Measurements from ENCODE around the gene PRKCH.

Gene PRKCH

DNA sequence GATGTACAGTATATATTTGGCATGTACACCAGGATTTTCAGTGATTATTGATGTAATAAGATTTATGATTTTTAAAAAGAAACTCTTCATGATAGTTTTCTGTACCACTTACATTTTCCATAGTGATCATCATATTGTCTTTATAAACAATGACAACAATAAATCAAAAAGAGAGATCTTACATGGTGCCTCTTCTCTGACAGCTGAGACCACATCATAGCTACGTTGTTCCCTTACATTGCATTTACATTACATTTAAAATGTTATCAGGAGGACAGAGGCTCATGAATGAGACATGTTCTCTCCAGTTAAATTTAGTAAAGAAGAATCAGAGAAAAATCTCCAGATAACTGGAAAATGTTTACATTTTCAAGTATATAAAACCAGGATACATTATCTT, 112.4 kb downstream of the PRKCH start:
- ATAC-seq, result no peak

DNA sequence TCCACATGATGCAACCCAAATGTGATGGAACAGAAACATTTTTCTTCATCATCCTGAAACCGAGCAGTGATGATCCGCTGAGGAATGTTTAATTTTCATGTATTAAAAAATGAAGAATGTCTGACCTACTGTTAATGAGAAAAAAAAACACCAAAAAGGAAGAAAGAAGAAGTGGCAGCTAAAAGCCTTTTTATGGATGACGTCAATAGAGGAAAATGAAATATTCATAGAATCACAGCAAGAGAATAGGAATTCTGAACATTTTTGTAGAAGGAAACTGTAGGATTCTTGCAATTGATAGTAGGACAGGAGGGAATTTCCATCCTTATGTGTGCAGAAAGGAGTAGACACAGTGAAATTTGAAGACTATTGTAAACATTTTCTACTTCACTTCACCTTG, 112.9 kb downstream of the PRKCH start:
- ATAC-seq, result no peak

DNA sequence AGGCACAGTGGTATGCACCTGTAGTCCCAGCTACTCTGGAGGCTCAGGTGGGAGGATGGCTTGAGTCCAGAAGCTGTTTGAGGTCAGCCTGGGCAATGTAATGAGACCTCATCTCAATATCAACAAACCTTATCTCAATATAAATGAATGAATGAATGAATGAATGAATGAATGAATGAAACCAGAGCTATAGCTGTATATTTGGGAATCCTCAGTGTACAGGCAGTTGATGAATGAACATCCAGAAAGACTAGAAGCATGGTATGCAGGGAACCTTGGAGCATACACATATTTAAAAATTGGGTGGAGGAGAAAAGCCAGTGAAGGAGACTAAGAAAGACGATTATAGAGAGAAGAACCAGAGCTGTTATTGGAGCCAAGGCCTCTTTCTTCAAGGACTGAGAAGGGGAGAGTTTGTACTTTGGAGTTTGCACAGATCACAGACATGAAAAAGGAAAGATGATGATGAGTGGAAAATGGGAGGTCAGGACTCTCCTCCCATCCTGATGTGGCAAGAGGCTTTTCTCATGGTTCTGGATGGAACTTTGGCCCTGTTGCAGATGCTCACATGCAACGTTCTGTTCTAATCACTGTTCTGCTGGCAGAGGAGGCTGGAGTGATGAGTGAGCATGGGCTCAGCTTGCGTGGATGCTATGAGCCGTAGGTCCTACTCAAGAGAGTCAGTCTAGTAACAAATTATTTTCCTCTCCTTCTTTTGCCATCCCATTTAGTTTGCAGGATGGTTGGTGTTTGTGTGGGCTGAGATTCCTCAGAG, 114.4 kb downstream of the PRKCH start:
- ATAC-seq, result no peak

DNA sequence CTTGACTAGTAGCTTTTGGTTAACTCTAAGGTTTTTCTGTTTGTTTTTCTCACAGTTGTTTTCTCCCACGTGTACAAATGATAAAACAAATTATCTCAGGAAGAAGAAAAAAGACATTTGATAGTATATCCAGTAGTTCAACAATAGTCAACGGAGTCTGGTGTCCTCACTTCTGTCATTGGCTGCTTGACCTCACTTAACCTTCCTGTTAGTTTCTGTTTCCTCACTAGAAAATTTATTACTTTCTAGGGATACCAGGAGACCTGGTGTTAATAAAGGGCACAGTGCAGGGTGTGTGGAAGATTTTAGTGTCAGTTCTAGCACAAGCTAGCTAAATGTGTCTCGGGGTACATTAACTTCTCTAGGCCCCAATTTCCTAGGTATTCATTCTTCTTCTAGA, 116.0 kb downstream of the PRKCH start:
- no peak for ATAC-seq

DNA sequence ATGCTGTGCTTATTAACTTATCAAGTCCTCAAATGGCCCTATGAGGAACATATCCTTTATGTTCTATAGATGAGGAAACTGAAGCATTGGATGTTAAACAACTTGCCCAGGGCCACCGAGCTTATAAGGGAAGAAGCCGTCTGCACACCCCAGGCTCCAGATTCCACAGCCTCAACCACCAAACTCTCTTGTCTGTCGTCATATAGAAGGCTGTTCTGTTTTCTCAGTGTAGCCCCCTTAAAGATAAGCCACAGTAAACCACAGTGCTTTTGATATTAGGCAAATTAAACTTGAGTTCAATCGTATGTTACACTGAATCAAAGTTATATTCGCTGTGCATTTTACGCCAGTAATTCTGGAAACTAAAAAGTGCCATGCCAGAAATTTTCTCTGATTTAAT, 116.7 kb downstream of the PRKCH start:
- ATAC-seq, result no peak

DNA sequence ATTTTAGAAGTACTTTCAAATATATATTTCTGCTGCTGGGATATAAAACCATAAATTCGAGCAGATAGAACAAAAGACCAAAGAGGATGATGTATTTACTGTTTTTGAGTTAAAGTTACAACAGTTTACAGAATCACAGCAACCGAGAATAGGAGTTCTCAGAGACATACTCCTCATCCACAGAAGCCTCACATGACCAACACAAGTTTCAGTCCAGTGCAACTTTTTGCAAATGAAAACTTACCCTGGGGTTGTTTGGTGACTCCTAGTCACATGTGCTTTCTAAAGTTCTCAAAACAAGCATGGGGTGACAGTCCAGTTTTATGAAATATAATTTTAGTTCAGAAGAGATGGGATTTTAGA, 117.1 kb downstream of the PRKCH start:
- peak; percentile 48 to 55 for ATAC-seq

DNA sequence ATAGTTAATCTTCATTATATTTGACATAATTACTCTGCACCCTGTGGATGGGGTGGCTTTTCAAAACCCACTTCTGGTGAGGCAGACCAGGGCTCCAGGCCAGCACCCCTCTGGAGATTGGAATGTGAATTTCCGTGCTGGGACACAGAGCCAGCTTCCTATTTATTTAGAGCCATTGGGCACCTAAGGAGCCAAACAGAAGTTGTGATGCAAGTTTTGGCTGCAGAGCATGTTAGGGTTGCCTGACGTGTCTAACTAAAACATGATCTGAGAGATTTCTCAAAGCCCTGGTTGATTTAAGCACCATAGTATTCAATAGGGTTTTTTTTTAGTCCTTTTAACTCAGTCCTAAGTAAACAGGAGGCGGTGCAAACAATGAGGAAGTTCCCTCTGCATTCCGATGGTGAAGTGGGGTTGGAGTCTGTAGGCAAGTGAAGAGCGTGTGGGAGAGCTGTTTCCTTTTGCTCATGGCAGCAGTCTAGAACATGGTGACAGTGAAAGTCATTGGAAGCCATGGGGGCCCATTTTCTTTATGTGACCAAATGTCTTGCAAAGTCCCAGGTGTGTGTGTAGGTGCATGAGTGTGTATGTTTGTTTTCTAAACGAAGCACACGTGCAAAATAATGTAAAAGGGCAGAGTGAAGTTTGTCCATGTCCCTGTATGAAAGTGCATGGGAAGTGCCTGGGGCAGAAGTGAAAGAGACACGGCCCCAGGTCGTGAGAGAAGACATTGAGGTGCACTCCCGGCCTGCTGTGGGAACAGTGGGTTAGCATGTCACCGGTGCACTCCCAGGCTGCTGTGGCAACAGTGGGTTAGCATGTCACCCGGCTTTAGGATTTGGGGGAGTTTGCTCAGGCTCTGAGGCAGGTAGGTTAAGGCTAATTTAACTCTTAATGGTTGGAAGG, 117.7 kb downstream of the PRKCH start:
- ATAC-seq, result peak; percentile 34 to 42

DNA sequence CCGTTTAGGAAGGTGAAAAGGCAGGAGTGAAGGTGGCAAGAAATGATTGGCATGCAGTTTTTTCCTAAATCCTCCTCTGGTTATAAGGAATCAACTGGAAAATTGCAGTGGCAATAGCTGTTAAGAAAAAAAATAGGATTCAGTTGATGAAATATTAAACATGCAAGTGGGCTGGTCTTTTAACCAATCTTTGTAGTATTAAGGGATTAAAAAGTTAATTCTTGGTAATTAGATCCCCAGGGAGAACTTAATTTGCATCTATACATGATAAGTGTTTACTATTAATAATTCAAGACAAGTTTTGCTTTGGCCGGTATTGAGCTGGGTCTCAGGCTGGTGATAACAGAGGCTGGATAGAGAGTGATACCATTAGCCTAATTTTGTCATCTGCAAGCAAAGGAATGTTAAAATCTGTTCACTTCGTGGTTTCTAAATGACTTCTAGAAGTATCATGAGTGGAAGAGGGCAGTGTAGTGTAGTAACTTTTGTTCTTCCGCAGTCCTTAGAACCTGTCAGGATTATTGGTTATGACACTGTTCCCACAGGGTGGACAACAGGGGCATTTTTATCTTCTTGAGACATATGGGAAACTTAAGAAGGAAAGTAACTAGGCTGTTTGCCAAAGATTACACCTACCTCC, 118.5 kb downstream of the PRKCH start:
- no peak for ATAC-seq

DNA sequence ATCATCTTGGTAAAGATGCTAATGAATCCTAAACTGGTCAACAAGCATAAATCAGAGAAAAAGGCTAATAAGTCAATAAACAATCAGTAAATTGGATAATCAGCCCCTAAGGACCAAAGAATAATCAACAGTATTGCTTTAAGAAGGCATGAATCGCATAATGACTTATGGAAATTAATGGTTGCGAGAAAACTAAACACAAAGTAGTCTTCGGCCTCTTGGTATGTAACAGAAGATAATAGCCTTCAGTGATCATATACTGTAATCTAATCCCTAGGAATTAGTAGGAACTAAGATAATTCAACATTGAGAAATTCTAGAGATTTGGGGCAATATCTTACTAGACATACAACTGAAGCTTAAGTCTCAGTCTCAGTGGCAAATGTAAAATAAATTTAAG, 122.1 kb downstream of the PRKCH start:
- ATAC-seq, result no peak

DNA sequence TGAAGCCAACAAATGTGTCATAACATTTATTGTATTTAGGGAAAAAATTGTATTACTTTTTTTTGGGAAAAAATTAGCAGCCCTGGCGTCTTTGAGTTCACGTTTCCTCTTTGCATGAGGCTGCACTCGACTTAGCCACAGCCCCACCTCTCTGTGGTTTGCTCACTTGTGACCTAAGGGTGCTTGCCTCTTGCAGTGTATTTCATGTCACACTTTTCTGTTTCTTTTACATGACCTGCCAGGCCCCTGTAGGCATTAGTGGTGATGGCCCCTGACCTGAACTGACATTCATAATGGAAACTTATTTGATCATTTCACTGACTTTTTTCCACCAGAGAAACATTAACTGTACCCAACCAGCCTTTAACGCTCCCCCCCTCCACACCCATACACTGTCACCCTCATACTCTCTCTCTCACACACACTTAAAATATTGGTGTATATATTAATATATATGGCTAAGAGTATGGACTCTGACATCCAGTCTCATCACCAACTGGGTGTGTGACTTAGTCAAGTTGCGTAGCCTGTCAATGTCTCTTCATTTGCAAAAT, 122.9 kb downstream of the PRKCH start:
- peak; percentile 92 to 95 for ATAC-seq

DNA sequence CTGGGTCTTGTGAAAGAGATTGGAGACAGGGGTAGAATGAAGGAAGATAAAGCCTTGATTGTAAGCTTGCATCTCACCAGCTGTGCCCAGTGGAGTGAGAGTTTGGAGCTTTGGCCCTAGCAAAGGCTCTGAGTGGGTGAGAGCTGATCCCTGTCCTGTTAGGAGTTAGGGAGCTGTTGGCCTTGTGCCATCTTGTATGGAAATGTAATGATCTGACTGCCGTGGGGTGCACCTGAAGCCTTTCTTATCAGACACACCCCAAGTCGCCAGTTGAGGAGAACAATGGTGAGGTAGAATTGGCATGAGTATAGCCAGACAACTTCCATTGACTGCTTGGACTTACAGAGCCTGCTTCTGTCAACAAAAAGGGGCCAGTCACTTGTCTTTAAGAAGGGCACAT, 130.1 kb downstream of the PRKCH start:
- no peak for ATAC-seq

DNA sequence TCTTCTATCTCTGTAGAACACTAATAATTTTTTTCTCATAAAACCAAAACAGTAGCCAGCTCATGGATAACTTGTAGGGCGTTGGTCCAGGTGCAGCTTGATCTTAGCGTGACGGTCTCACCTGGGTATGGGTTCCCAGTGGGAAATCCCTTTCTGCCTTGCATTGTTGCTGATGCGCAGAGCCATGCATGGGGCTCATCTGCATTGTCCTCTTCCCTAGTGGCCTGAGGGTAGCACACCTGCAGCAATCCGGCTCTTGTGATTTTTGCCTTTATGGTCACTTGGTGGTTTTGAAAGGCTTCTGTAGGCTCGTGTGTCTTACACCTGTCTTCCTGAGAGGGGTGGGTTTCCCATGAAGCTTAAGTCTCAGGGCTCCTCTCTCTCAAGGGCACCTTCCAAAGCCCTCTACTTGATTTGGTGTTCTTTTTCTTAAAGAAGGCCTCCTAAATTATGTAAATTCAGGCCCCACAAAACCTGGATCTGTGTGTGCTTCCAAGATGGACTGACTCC, 130.6 kb downstream of the PRKCH start:
- ATAC-seq, result no peak

DNA sequence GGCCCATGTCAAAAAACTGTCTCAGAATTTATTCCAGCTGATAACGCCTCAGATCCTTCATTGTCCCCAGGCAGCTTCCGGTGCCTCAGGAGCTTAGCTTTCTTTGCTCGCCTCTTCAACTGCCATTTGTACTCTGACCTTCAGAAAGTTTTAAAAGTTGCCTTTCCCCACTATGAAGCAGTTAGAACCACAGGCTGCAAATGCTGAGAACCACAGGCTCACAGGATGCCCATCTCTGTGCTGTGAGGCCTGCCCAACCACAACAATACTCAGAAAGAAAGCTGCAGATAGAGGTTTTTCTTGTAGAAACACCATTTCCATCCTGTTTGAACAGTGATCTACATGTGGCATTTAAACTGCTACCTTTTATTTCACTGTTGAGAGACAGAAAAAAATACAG, 131.1 kb downstream of the PRKCH start:
- peak; percentile 88 to 90 for ATAC-seq

DNA sequence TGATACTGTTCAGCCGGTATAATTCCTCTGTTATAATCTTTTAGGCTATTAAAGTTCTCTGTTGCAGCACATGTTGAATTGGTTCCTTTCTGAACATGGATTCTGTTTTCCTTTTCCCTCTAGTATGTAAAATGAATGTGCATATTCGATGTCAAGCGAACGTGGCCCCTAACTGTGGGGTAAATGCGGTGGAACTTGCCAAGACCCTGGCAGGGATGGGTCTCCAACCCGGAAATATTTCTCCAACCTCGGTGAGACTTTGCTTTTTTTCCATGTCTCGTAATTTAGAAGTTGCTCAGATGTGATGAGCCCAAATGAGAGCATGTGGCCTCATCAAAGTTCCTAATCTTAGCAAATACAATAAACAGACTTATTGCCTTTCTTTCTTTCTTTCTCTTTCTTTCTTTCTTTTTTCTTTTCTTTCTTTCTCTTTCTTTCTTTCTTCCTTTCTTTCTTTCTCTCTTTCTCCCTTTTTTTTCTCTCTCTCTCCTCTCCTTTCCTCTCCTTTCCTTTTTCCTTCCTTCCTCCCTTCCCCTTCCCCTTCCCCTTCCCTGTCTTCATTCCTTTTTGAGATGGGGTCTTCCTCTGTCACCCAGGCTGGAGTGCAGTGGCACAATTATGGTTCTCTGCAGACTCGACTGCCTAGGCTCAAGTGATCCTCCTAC, 131.9 kb downstream of the PRKCH start:
- no peak for ATAC-seq

DNA sequence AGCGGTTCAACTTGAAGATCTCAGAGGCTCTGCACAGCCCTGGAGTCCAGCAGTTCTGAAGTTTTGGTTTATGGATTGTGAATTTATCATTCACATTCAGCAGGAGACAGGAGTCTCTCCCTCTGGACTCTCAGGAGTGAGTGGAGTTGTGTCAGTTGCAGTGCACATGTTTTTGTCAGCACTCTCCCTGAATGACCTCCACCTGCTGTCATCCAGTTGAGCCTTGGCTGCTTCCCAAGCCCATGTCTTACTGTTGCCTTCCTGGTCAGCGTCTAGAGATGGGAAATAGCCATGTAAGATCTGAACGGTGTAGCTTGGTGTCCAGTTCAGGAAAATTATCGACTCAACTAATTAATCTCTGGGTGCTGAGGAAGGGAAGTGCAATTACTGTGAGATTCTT, 133.2 kb downstream of the PRKCH start:
- ATAC-seq, result no peak

DNA sequence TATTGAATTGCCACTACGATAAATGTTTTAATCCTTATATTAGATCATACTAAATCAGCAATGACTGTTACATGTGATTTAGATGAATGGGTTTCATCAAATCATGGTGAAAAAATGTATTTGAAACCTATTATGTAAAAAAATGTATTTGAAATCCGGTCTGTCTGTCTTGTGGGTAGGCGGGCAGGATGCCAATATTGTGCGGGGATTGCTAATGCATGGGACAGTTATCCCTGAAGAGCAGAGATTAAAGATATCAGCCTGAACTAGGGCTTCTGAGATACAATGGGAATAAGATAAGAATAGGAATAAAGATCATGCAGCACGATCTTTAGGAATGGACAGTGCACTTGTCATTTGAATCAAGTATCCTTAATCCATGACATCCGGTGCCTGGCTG, 134.0 kb downstream of the PRKCH start:
- ATAC-seq, result no peak

DNA sequence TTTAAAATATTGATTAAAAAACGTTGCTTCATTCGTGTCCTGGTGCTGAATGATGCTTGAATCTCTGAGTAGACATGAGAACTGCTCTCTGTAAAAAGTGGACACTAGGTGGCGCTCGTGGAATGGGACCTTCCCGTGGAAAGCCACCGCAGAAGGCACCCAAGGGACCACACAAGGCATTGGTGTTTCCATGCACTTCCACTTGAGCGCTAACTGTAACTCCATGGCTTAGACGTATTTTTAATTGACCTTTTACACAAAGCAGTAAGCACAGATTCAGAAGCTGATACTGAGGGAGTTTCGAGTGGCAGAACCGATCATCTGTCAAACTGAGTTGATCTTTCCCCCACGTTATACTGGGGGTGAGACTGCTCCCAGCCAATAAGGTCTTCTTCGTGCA, 135.3 kb downstream of the PRKCH start:
- ATAC-seq, result peak; percentile 35 to 36

DNA sequence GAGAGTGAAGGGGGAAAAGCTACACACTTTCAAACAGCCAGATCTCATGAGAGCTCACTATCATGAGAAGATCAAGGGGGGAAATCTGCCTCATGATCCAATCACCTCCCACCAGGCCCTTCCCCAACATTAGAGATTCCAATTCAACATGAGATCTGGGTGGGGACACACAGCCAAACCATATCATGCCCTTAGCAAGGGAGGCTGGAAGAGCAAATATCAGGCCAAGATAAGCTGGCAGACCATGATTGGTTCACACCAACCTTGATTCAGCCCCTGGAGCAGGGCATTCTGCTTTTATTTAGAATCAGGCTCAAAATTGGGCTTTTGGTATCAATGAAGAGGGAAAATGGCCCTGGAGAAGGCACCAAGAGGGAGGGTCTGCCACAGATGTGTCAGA, 137.4 kb downstream of the PRKCH start:
- no peak for ATAC-seq

DNA sequence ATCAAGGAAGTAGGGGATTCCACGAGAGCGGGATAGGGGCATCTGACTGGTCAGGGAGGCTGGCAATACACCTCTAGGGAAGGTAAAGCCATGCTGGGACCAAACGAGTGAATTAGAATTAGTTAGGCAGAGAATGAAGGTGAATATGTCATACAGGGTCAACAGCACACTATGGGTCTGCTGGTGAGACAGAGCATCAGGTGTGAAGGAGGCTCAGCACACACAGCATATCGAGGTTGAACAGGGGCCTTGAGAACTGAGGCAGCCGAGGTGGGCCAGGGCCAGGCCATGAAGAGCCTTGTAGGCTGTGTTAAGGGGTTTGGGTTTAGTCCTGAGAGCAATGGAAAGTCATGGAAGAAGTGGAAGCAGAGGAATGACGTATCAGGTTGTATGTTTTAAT, 137.8 kb downstream of the PRKCH start:
- ATAC-seq, result no peak

DNA sequence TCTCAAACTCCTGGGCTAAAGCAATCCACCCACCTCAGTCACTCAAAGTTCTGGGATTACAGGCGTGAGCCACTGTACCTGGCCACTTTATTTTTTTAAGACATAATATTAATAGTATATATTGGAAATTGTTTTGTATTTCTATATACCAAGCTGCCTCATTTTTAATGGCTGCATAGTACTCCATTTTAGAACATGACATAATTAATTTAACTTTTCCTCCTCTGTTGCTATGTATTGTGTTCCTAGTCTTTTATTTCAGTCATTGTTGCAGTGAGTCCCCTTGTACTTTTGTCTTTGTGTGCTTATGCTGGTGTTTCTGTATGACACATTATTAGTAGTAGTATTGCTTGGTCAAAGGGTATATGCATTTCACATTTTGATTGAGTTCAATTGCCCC, 138.7 kb downstream of the PRKCH start:
- no peak for ATAC-seq

DNA sequence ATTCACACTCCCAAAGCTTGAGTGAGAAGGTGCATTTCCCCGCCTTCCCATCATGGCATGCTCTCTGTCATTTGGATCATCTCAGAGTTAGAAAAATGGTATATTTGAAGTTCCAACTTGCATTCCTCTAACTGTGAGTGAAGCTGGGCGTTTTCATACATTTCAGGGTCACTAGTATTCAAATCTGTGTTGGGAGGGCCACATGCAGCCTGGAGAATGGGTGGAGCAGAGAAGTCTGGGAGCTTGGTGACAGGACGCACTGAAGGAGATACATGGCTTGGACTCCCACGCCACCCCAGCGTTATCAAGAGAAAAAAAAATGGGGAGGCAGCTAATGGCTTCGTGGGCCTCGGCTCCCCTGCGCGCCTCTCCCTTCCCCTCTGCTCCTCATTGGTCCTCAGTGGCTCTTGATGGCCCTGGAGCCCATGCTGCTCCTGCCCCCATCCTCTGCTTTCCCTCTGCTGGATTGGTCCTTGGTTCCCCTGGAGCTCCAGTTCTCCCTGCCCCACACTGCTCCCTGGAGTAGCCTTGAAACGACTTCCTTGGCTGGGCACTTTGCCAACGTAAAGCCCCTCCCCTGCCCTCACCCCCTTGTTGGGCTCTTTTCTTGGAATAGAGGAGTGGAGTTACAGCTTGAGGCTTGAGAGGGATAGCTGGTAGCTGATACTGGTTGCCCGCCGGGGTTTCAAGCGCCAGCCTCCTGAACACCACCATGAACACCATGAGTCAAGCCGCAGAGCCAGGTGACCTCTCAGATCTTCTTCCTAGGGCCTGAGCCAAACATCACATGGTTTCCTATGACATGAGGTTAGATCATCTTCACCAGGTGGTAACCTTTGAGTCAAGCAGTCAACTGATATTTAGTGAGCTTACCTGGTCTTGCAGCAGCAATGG, 139.6 kb downstream of the PRKCH start:
- ATAC-seq, result peak; percentile 92 to 93

Data from activated CD4-positive, CD25-positive, alpha-beta regulatory T cell treated with anti-CD3 and anti-CD28 coated beads, Interleukin-2, amount 50 U/mL, for 24 hours (primary cell).